Body of pancreas (tissue), 4 donors: ENCODE results near the gene NEDD9. TPM values are rescaled to one million over a fixed set of nuclear protein-coding genes. Genes with fewer than 3 reads are reported as not detected.

Experiments
- ATAC-seq: fragments of 150-250 bp; one replicate; pipeline ENCODE4 v1.9.1; 2016
- DNase-seq, 4 donors: peaks; one replicate each; pipeline ENCODE4 v3.0.0-alpha.2; 2019
- H3K27ac ChIP-seq, 4 donors: fragments of 200-600 bp; sonication (generic); 1 replicate in 3 of 4; 2 replicates in 1 of 4; pipeline versions ENCODE4 v1.5.1 to v1.6.1; 2016 to 2019; ENCODE audit warnings: mild to moderate bottlenecking in 1 of 4, mixed read lengths in 1 of 4, moderate library complexity in 1 of 4
- H3K27me3 ChIP-seq, 2 donors: fragments of 200-600 bp; sonication (generic); one replicate each; pipeline ENCODE4 v1.6.0; 2016; ENCODE audit warnings: mild to moderate bottlenecking in 1 of 2
- H3K36me3 ChIP-seq, 2 donors: fragments of 200-600 bp; sonication (generic); replicated peaks in 1 of 2; 2 replicates each; pipeline ENCODE4 v1.5.1; 2016; ENCODE audit warnings: low read depth in 2 of 2; ENCODE audit not compliant: insufficient read depth in 1 of 2
- H3K4me1 ChIP-seq: fragments of 200-600 bp; sonication (generic); one replicate; pipeline ENCODE4 v1.6.0; 2016
- H3K4me3 ChIP-seq, 2 donors: fragments of 200-600 bp; sonication (generic); 1 replicate in 1 of 2; 2 replicates in 1 of 2; pipeline ENCODE4 v1.5.1; 2016 to 2019
- H3K9me3 ChIP-seq, 3 donors: fragments of 200-600 bp; sonication (generic); 1 replicate in 2 of 3; 2 replicates in 1 of 3; pipeline ENCODE4 v1.5.1; 2016
- POLR2A ChIP-seq, 3 donors: fragments of 450-650 bp; IDR thresholded peaks; one replicate each; pipeline ENCODE4 v1.6.1; 2016; ENCODE audit warnings: antibody characterized with exemption in 3 of 3, mild to moderate bottlenecking in 2 of 3
- WGBS, 2 donors: methylation state at CpG; one replicate each; pipeline ENCODE4 v1.1.5; 2017; 5-methylcytosine and 5-hydroxymethylcytosine counted together
- intact Hi-C: fragments of 100-400 bp; cut with DNase I; formaldehyde crosslinking; loops from one replicate; pipeline ENCODE4 v1.15.1; 2023
- total RNA-seq, 2 donors: library from RNA; depleted of rRNA; stranded (reverse); fragments of >200 nt; gene quantifications; one replicate each; pipeline ENCODE4 v1.1.0, GENCODE V29; 2016
- TF ChIP-seq, protein P1 (sequence below), 7 experiments: fragments of 450-650 bp in 4 of 7; fragments of 200-600 bp in 3 of 7; sonication (generic) in 3 of 7; IDR thresholded peaks; one replicate each; pipeline ENCODE4 v1.5.1; 2016 to 2019; ENCODE audit warnings: antibody characterized with exemption in 7 of 7

The NEDD9 gene
- total RNA-seq, 2 donors from 2014 or later, result 22.8 to 58.3 TPM

DNA sequence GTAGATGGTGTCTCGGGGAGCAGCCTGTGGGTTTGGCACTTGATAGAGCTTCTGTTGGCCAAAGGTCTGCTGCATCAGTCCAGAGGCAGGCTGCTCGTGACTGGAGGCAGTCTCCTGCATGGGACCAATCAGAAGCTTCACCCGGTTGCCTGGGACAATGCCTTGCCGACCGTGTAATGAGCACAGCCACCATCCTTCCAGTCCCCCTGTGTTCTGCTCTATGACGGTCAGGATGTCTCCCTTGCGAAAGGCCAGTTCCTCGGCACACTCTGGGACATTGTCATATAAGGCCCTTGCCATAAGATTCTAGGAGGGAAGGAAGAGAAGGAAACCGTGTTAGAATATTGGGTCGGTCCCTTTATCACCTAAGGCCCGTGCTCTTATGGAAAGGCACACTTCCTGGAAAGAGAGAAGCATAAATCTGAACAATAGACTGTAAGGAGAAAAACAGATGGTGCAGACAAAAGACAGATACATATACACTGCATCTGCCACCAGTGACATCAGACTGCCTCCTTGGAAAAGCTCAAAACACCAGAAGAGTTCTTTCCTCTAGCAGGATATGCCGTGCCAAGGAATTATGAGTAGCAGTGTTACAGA lies 18.9 kb downstream of the NEDD9 start:
- DNase-seq (no peak), ATAC-seq (no peak)
- Histone ChIP-seq H3K4me1 (peaks cover 64% of the 10 kb centered on the region), H3K27me3 (no peaks in the 10 kb centered on the region), H3K4me3 (no peak overlapping the region), H3K36me3 (no peaks in the 10 kb centered on the region), H3K27ac (peak overlapping the region in 2 of 4 donors; percentile 32 to 73), H3K9me3 (no peaks in the 10 kb centered on the region)
- WGBS, 2 donors, result 81 to 86% methylated on average over 12 of the region's 12 CpGs
- TF ChIP-seq, protein P1, sequence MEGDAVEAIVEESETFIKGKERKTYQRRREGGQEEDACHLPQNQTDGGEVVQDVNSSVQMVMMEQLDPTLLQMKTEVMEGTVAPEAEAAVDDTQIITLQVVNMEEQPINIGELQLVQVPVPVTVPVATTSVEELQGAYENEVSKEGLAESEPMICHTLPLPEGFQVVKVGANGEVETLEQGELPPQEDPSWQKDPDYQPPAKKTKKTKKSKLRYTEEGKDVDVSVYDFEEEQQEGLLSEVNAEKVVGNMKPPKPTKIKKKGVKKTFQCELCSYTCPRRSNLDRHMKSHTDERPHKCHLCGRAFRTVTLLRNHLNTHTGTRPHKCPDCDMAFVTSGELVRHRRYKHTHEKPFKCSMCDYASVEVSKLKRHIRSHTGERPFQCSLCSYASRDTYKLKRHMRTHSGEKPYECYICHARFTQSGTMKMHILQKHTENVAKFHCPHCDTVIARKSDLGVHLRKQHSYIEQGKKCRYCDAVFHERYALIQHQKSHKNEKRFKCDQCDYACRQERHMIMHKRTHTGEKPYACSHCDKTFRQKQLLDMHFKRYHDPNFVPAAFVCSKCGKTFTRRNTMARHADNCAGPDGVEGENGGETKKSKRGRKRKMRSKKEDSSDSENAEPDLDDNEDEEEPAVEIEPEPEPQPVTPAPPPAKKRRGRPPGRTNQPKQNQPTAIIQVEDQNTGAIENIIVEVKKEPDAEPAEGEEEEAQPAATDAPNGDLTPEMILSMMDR (IDR thresholded peaks at IDR 0.05), result no peak
- TF ChIP-seq POLR2A (IDR thresholded peaks at IDR 0.05), result no peak
- intact Hi-C loops, result no loop called here

DNA sequence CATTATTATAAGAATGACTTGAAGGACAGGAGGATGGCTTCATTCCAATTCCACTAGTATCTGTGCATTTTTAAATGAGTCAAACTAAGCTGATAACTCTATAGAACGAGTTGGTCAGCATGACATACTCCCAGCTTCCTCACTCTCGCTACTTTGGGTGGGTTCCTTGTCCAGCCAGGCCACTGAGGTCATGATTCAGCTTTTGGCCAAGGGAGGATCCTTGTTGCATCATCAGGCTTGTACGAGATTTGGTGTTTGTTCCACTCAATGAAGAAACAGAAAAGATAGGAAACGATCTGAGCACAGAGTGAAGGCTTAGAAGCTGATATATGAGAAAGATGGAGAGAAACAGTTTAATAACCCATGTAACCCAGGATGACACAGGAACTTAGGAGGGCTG lies 19.8 kb downstream of the NEDD9 start:
- TF ChIP-seq, protein P1 (IDR thresholded peaks at IDR 0.05), result no peak
- TF ChIP-seq POLR2A (IDR thresholded peaks at IDR 0.05), result no peak
- ATAC-seq (no peak), DNase-seq (peak in 1 of 4 donors; percentile 63)
- WGBS, 2 donors, result 54 to 63% methylated on average over 4 of the region's 4 CpGs
- Histone ChIP-seq H3K4me1 (peaks cover 62% of the 10 kb centered on the region), H3K27me3 (no peaks in the 10 kb centered on the region), H3K36me3 (no peaks in the 10 kb centered on the region), H3K4me3 (no peak overlapping the region), H3K9me3 (no peaks in the 10 kb centered on the region), H3K27ac (peak overlapping the region in 1 of 4 donors; percentile 1)
- intact Hi-C loops, result no loop called here

DNA sequence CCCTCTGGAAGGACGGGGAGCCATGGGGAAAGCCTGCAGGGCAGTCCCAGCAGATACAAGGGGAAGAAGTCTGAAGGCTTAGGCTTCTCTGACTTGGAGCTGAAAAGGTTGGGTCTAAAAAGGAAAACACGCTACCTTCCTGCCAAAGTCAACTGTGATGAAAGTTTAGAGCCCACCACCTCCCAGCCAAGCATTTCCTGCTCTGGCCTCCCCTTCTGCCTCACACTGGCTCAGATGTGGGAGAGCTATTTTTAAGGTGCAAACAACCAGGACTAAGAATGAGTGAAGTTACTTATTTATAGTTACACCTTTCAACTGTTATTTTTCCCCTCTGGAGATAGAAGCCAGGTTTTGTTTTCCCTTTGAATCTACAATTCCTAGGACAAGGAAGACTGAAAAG lies 21.2 kb downstream of the NEDD9 start:
- no peak for DNase-seq
- H3K27ac ChIP-seq, result peak overlapping the region in 2 of 4 donors; percentile 32 to 51
- intact Hi-C loops, result no loop called here
- TF ChIP-seq POLR2A (IDR thresholded peaks at IDR 0.05), result no peak
- TF ChIP-seq, protein P1 (IDR thresholded peaks at IDR 0.05), result no peak
- no peak for ATAC-seq
- H3K4me1 ChIP-seq, result peaks cover 60% of the 10 kb centered on the region
- 82 to 96% methylated on average over 2 of the region's 2 CpGs for WGBS, 2 donors
- no peaks in the 10 kb centered on the region for H3K27me3 ChIP-seq
- H3K36me3 ChIP-seq, result no peaks in the 10 kb centered on the region
- H3K9me3 ChIP-seq, result no peaks in the 10 kb centered on the region
- H3K4me3 ChIP-seq, result no peak overlapping the region

DNA sequence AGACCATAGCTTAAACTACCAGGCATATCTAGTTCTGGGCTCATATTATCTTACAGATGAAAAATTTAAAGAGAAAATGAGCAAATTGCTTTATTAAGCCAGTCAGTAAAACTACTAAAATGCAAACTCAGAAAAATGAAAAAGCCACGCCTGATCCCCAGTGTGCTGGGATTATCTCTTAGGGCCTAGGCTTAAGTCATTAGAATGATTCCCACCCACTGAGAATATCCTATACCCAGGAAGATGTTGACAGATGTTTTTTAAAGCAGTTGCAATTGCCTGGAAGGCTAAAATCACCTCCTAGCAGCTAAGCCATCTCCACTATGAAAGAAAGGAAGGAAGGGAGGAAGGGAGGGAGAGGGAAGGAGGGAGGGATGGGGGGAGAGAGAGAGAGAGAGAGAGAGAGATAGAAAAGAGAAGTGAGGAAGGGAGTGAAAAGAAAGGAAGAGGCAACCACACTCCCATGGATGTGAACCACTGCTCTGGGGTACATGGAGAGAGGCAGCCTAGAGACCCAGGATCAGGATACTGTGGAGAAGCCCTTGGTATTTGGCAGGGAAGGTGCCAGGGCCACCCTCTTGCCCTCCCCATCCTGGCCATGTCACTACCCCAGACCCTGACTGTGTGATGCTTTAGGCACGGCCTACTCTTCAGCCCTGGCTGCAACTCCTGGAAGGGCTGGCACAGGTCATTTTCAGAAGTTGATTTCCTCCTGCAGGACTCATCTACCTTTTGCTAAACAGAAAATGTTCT lies 21.9 kb downstream of the NEDD9 start:
- TF ChIP-seq POLR2A (IDR thresholded peaks at IDR 0.05), result no peak
- TF ChIP-seq, protein P1 (IDR thresholded peaks at IDR 0.05), result no peak
- DNase-seq (no peak), ATAC-seq (no peak)
- 70 to 92% methylated on average over 1 to 2 of the region's 2 CpGs for WGBS, 2 donors
- Histone ChIP-seq H3K9me3 (no peaks in the 10 kb centered on the region), H3K4me3 (no peak overlapping the region), H3K27ac (peak overlapping the region in 2 of 4 donors; percentile 32 to 51), H3K4me1 (peaks cover 57% of the 10 kb centered on the region), H3K36me3 (no peaks in the 10 kb centered on the region), H3K27me3 (no peaks in the 10 kb centered on the region)
- intact Hi-C loops, result no loop called here
